IMR-90 (cell line): ENCODE measurements around the gene ITGA1.

Source experiments
- RFX5 ChIP-seq: IDR thresholded peaks from 2 replicates; pipeline ENCODE4 v1.8.0; 2012; ENCODE audit warnings: low read depth, mild to moderate bottlenecking, low read length, moderate library complexity
- SMC3 ChIP-seq: fragments of 150-350 bp; IDR thresholded peaks from 2 replicates; pipeline ENCODE4 v1.6.1; 2016; ENCODE audit warnings: low read depth, mild to moderate bottlenecking, antibody characterized with exemption, low read length, moderate library complexity
- TF ChIP-seq, protein P1 (sequence below): conservative IDR thresholded peaks from 2 replicates; pipeline ENCODE4 v1.5.1; 2012; ENCODE audit warnings: mild to moderate bottlenecking, low read depth, low read length, improper control_type of control experiment

DNA sequence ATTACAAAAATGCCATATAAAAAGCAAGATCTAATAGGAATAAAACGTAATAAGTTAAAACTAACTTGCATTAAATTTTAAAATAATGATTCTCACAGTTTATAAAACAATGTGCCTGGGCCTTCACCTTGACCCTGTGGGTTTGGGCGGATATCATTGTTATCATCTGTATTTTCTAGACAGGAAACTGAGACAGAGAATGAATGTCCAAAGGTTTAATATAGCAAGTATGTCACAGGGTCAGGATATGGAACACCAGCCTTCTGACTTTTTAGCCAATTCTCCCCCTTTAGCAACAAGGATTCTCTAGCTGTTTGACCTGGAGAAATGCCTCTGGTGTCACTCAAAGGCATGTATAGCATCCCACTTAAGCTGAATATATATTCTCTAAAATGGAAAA, 67.2 kb downstream of the ITGA1 start:
- TF ChIP-seq, protein P1, sequence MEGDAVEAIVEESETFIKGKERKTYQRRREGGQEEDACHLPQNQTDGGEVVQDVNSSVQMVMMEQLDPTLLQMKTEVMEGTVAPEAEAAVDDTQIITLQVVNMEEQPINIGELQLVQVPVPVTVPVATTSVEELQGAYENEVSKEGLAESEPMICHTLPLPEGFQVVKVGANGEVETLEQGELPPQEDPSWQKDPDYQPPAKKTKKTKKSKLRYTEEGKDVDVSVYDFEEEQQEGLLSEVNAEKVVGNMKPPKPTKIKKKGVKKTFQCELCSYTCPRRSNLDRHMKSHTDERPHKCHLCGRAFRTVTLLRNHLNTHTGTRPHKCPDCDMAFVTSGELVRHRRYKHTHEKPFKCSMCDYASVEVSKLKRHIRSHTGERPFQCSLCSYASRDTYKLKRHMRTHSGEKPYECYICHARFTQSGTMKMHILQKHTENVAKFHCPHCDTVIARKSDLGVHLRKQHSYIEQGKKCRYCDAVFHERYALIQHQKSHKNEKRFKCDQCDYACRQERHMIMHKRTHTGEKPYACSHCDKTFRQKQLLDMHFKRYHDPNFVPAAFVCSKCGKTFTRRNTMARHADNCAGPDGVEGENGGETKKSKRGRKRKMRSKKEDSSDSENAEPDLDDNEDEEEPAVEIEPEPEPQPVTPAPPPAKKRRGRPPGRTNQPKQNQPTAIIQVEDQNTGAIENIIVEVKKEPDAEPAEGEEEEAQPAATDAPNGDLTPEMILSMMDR = no peak
- TF ChIP-seq SMC3 = no peak
- TF ChIP-seq RFX5 = no peak
